Measurements from ENCODE around the gene CDC42BPA. TPM values are rescaled to one million over a fixed set of nuclear protein-coding genes. Genes with fewer than 3 reads are reported as not detected.

Gene CDC42BPA
- total RNA-seq, 1 experiment from 2014 or later = 30.1 TPM

- Histone ChIP-seq H3K18ac (ENCODE audit: insufficient read length, low read depth, low read length) (no peak overlapping the region), H4K91ac (ENCODE audit: insufficient read length, low read depth, low read length) (no peak overlapping the region), H2AK5ac (ENCODE audit: insufficient read length, low read length) (no peak overlapping the region), H4K5ac (ENCODE audit: insufficient read length, low read depth, low read length) (no peak overlapping the region), H3K4me1 (ENCODE audit: insufficient read depth, low read length) (peaks cover 3% of the 10 kb centered on the region), H3K4ac (ENCODE audit: low read depth, low read length) (no peak overlapping the region), H2BK120ac (ENCODE audit: low read depth, low read length, poor library complexity, severe bottlenecking) (no peak overlapping the region), H2BK12ac (ENCODE audit: insufficient read length, low read depth, low read length) (no peak overlapping the region), H3T11ph (ENCODE audit: low read length) (no peak overlapping the region), H3K79me1 (ENCODE audit: insufficient read depth, low read depth, low read length, poor library complexity, severe bottlenecking) (peaks cover 5% of the 10 kb centered on the region), H4K20me1 (ENCODE audit: control insufficient read depth, insufficient read depth, insufficient read length) (no peaks in the 10 kb centered on the region), H3K9me3 (ENCODE audit: control insufficient read depth, low read depth, low read length) (no peaks in the 10 kb centered on the region), H3K27me3 (ENCODE audit: insufficient read depth, low read length) (no peaks in the 10 kb centered on the region), H3K27ac (ENCODE audit: insufficient read length, low read depth, low read length) (no peak overlapping the region), H3K23ac (ENCODE audit: insufficient read length, low read depth, low read length) (no peak overlapping the region), H3K14ac (ENCODE audit: insufficient read depth, low read length) (no peak overlapping the region), H2BK20ac (ENCODE audit: low read depth, low read length, poor library complexity, severe bottlenecking) (no peak overlapping the region), H2AFZ (ENCODE audit: low read length) (no peak overlapping the region), H3K23me2 (ENCODE audit: insufficient read length, low read depth, low read length, poor library complexity, severe bottlenecking) (no peaks in the 10 kb centered on the region), H2BK15ac (ENCODE audit: low read depth, low read length) (no peak overlapping the region), H3K56ac (ENCODE audit: insufficient read length, low read depth, low read length) (no peak overlapping the region), H3K4me2 (ENCODE audit: insufficient read depth, insufficient read length, low read length) (no peak overlapping the region), H3K79me2 (ENCODE audit: insufficient read depth, low read length) (no peaks in the 10 kb centered on the region), H4K8ac (replicated peaks; ENCODE audit: insufficient read length, low read depth, low read length) (no peak overlapping the region), H3K9ac (ENCODE audit: extremely low read depth, insufficient read length, low read length) (no peak overlapping the region), H2BK5ac (ENCODE audit: insufficient read length, low read length) (no peak overlapping the region)
- TF ChIP-seq CTCF (conservative IDR thresholded peaks at IDR 0.05) = no peak
- Mint-ChIP-seq H3K36me3 (ENCODE audit: insufficient read depth in 1 of 3, low read depth in 3 of 3) (peaks cover 1 to 7% (median 5%) of the 10 kb centered on the region in 3 experiments; a peak in 5 of 7 replicates), H3K4me1 (peaks cover 36 to 50% of the 10 kb centered on the region in 2 experiments), H3K4me3 (no peak overlapping the region), H3K9me3 (peaks cover 2 to 4% of the 10 kb centered on the region in 2 experiments; a peak in 2 of 5 replicates), H3K27ac (no peak overlapping the region), H3K27me3 (ENCODE audit: low read depth) (no peaks in the 10 kb centered on the region)
- no CpG with 5 or more reads among the region's 6 CpGs for WGBS (ENCODE audit: extremely low coverage, insufficient read length, low lambda C conversion rate)
- DNase-seq = no peak
Measured at GRCh38 chr1:226948480-226948879, 369.8 kb downstream of the CDC42BPA start.

All from H9 (cell line).